GM21381 (cell line): ENCODE results near the gene EEF1A2.

ENCODE experiments used
- ATAC-seq: cut with Tn5 transposase; IDR thresholded peaks from one replicate; pipeline ENCODE4 v1.9.1; 2021; ENCODE audit warnings: mild to moderate bottlenecking, moderate library complexity; ENCODE audit not compliant: unreplicated experiment

EEF1A2 gene

GRCh38 chr20:63537525-63538203 is 38.8 kb upstream of the EEF1A2 start:
- peak; percentile 83 for ATAC-seq

GRCh38 chr20:63536997-63537524 is 38.2 kb upstream of the EEF1A2 start, which contains the start of gene PTK6:
Gene PTK6, minus strand, starts transcription at chr20:63537376. Its CDS starts 62 bp downstream, at chr20:63537314.
- ATAC-seq: peak; percentile 15

- ATAC-seq: no peak
Observed at GRCh38 chr20:63536241-63536977, 37.5 kb upstream of the EEF1A2 start.

- ATAC-seq: no peak
Observed at GRCh38 chr20:63534831-63535651, 36.2 kb upstream of the EEF1A2 start.

GRCh38 chr20:63534427-63534830 is 35.5 kb upstream of the EEF1A2 start:
- no peak for ATAC-seq

- no peak for ATAC-seq
Observed at GRCh38 chr20:63533871-63534393, 35.0 kb upstream of the EEF1A2 start.

GRCh38 chr20:63533388-63533787 is 34.5 kb upstream of the EEF1A2 start:
- ATAC-seq: no peak

- no peak for ATAC-seq
Observed at GRCh38 chr20:63532449-63532971, 33.6 kb upstream of the EEF1A2 start.

GRCh38 chr20:63531686-63532448 is 33.0 kb upstream of the EEF1A2 start:
- no peak for ATAC-seq

- ATAC-seq: no peak
Observed at GRCh38 chr20:63530788-63531160, 31.9 kb upstream of the EEF1A2 start.

GRCh38 chr20:63529861-63530787 is 31.2 kb upstream of the EEF1A2 start:
- ATAC-seq: no peak

GRCh38 chr20:63529180-63529860 is 30.4 kb upstream of the EEF1A2 start:
- no peak for ATAC-seq

GRCh38 chr20:63527184-63527583 is 28.3 kb upstream of the EEF1A2 start:
- no peak for ATAC-seq

GRCh38 chr20:63525971-63526370 is 27.1 kb upstream of the EEF1A2 start:
- ATAC-seq: no peak

GRCh38 chr20:63525185-63525584 is 26.3 kb upstream of the EEF1A2 start:
- no peak for ATAC-seq

GRCh38 chr20:63522981-63523611 is 24.2 kb upstream of the EEF1A2 start:
- no peak for ATAC-seq

GRCh38 chr20:63522091-63522868 is 23.4 kb upstream of the EEF1A2 start:
- no peak for ATAC-seq
